Measurements from ENCODE around the gene NDST3.

The NDST3 gene

GRCh38 chr4:118032691-118033090 is 1.6 kb upstream of the NDST3 start:
- H3K36me3 ChIP-seq (ENCODE audit: control insufficient read depth, insufficient read depth, low read length, severe bottlenecking) = no peaks in the 10 kb centered on the region
- no peak overlapping the region for H3K9ac ChIP-seq (ENCODE audit: low read length)
- no peaks in the 10 kb centered on the region for H3K9me3 ChIP-seq (ENCODE audit: control insufficient read depth, low read length)
- peaks cover 39% of the 10 kb centered on the region for H3K27me3 ChIP-seq (replicated peaks; ENCODE audit: control insufficient read depth, insufficient read depth, low read length)
- peak; percentile 7 for DNase-seq (ENCODE audit: low read depth)
- no peak overlapping the region for H3K4me3 ChIP-seq (ENCODE audit: low read length)
- no peaks in the 10 kb centered on the region for H3K4me1 ChIP-seq (ENCODE audit: control insufficient read depth, insufficient read depth, low read length)

GRCh38 chr4:118033148-118034052 is 886 bp upstream of the NDST3 start:
- no peaks in the 10 kb centered on the region for H3K36me3 ChIP-seq (ENCODE audit: control insufficient read depth, insufficient read depth, low read length, severe bottlenecking)
- no peak overlapping the region for H3K9ac ChIP-seq (ENCODE audit: low read length)
- H3K4me3 ChIP-seq (ENCODE audit: low read length) = peak overlapping the region; percentile 70
- no peaks in the 10 kb centered on the region for H3K9me3 ChIP-seq (ENCODE audit: control insufficient read depth, low read length)
- no peaks in the 10 kb centered on the region for H3K4me1 ChIP-seq (ENCODE audit: control insufficient read depth, insufficient read depth, low read length)
- DNase-seq (ENCODE audit: low read depth) = peak; percentile 78
- peaks cover 44% of the 10 kb centered on the region for H3K27me3 ChIP-seq (replicated peaks; ENCODE audit: control insufficient read depth, insufficient read depth, low read length)

GRCh38 chr4:118035309-118035708 is 1.0 kb downstream of the NDST3 start:
- Histone ChIP-seq H3K9me3 (ENCODE audit: control insufficient read depth, low read length) (no peaks in the 10 kb centered on the region), H3K4me1 (ENCODE audit: control insufficient read depth, insufficient read depth, low read length) (no peaks in the 10 kb centered on the region), H3K36me3 (ENCODE audit: control insufficient read depth, insufficient read depth, low read length, severe bottlenecking) (no peaks in the 10 kb centered on the region), H3K4me3 (ENCODE audit: low read length) (no peak overlapping the region), H3K27me3 (replicated peaks; ENCODE audit: control insufficient read depth, insufficient read depth, low read length) (peaks cover 43% of the 10 kb centered on the region), H3K9ac (ENCODE audit: low read length) (no peak overlapping the region)
- DNase-seq (ENCODE audit: low read depth) = no peak

DNA sequence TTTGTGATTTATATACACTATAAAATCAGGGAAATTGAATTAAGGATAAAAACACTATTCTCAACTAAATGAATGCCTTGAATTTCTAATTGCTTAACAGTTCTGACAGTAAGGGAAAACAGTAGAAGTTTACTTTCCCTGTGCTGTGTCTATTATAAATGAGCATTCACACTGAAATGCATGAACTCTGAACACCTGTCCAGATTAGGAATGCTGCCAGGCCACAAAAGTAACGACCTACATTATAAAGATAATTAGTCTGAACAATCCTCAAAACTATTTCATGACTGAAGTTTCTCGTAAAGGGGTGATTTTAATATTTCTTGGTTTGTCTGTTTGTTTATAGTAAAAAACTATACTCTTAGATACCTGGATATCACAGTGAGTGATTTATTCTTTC is 2.0 kb downstream of the NDST3 start:
- no peak for DNase-seq (ENCODE audit: low read depth)
- H3K4me3 ChIP-seq (ENCODE audit: low read length) = no peak overlapping the region
- no peaks in the 10 kb centered on the region for H3K4me1 ChIP-seq (ENCODE audit: control insufficient read depth, insufficient read depth, low read length)
- H3K9me3 ChIP-seq (ENCODE audit: control insufficient read depth, low read length) = no peaks in the 10 kb centered on the region
- H3K9ac ChIP-seq (ENCODE audit: low read length) = no peak overlapping the region
- no peaks in the 10 kb centered on the region for H3K36me3 ChIP-seq (ENCODE audit: control insufficient read depth, insufficient read depth, low read length, severe bottlenecking)
- peaks cover 43% of the 10 kb centered on the region for H3K27me3 ChIP-seq (replicated peaks; ENCODE audit: control insufficient read depth, insufficient read depth, low read length)

DNA sequence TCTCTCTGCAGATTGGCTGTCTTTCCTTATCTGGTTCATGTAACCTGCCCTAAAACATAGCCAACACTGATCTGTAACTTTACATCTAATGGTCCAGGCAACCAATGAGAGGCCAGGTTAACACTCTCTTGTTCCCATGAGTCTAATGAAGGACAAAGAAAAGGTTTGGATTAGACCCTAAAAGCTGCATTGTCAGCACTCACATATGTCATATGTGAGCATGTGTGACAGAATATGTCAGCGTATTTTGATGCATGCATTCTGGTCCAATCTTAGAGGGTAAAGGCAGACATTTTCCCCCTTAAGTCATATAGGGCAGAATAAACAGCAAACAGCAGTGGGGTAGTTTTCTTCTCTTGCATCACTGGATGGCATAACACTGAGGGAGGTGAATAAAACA is 3.7 kb downstream of the NDST3 start:
- H3K36me3 ChIP-seq (ENCODE audit: control insufficient read depth, insufficient read depth, low read length, severe bottlenecking) = no peaks in the 10 kb centered on the region
- H3K27me3 ChIP-seq (replicated peaks; ENCODE audit: control insufficient read depth, insufficient read depth, low read length) = peaks cover 27% of the 10 kb centered on the region
- H3K4me1 ChIP-seq (ENCODE audit: control insufficient read depth, insufficient read depth, low read length) = no peaks in the 10 kb centered on the region
- no peak for DNase-seq (ENCODE audit: low read depth)
- H3K4me3 ChIP-seq (ENCODE audit: low read length) = no peak overlapping the region
- no peak overlapping the region for H3K9ac ChIP-seq (ENCODE audit: low read length)
- H3K9me3 ChIP-seq (ENCODE audit: control insufficient read depth, low read length) = no peaks in the 10 kb centered on the region

GRCh38 chr4:118046323-118046722 is 12.0 kb downstream of the NDST3 start:
- H3K36me3 ChIP-seq (ENCODE audit: control insufficient read depth, insufficient read depth, low read length, severe bottlenecking) = no peaks in the 10 kb centered on the region
- H3K4me1 ChIP-seq (ENCODE audit: control insufficient read depth, insufficient read depth, low read length) = no peaks in the 10 kb centered on the region
- no peaks in the 10 kb centered on the region for H3K27me3 ChIP-seq (replicated peaks; ENCODE audit: control insufficient read depth, insufficient read depth, low read length)
- H3K4me3 ChIP-seq (ENCODE audit: low read length) = no peak overlapping the region
- no peak for DNase-seq (ENCODE audit: low read depth)
- no peak overlapping the region for H3K9ac ChIP-seq (ENCODE audit: low read length)
- H3K9me3 ChIP-seq (ENCODE audit: control insufficient read depth, low read length) = peaks cover 6% of the 10 kb centered on the region

- no peaks in the 10 kb centered on the region for H3K4me1 ChIP-seq (ENCODE audit: control insufficient read depth, insufficient read depth, low read length)
- no peak for DNase-seq (ENCODE audit: low read depth)
- H3K27me3 ChIP-seq (replicated peaks; ENCODE audit: control insufficient read depth, insufficient read depth, low read length) = no peaks in the 10 kb centered on the region
- peaks cover 6% of the 10 kb centered on the region for H3K9me3 ChIP-seq (ENCODE audit: control insufficient read depth, low read length)
- no peak overlapping the region for H3K4me3 ChIP-seq (ENCODE audit: low read length)
- no peak overlapping the region for H3K9ac ChIP-seq (ENCODE audit: low read length)
- H3K36me3 ChIP-seq (ENCODE audit: control insufficient read depth, insufficient read depth, low read length, severe bottlenecking) = no peaks in the 10 kb centered on the region
Measured at GRCh38 chr4:118047043-118047442, 12.8 kb downstream of the NDST3 start.

DNA sequence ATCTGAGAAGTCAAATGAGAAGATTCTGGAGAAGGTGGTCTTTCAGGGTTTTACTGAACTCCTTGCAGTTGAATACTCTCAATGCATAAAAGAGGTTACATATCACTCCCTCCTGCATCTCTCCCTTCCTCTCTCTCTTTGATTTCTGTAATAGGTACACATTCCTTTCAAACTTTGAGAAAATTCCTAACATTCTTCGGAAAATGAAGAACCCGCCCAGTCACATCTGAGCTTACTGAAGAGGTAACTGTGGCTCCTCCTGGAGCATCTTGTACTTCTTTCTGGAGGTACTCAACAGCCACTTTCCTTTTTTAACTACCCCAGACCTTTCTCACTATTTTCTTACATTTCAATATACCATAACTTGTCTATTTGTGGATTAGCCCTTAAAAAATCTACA is 24.7 kb downstream of the NDST3 start:
- no peak overlapping the region for H3K9ac ChIP-seq (ENCODE audit: low read length)
- no peak for DNase-seq (ENCODE audit: low read depth)
- no peaks in the 10 kb centered on the region for H3K36me3 ChIP-seq (ENCODE audit: control insufficient read depth, insufficient read depth, low read length, severe bottlenecking)
- no peaks in the 10 kb centered on the region for H3K4me1 ChIP-seq (ENCODE audit: control insufficient read depth, insufficient read depth, low read length)
- no peaks in the 10 kb centered on the region for H3K27me3 ChIP-seq (replicated peaks; ENCODE audit: control insufficient read depth, insufficient read depth, low read length)
- H3K9me3 ChIP-seq (ENCODE audit: control insufficient read depth, low read length) = no peaks in the 10 kb centered on the region
- no peak overlapping the region for H3K4me3 ChIP-seq (ENCODE audit: low read length)

- Histone ChIP-seq H3K9me3 (ENCODE audit: control insufficient read depth, low read length) (no peaks in the 10 kb centered on the region), H3K4me3 (ENCODE audit: low read length) (no peak overlapping the region), H3K9ac (ENCODE audit: low read length) (no peak overlapping the region), H3K4me1 (ENCODE audit: control insufficient read depth, insufficient read depth, low read length) (no peaks in the 10 kb centered on the region), H3K27me3 (replicated peaks; ENCODE audit: control insufficient read depth, insufficient read depth, low read length) (no peaks in the 10 kb centered on the region), H3K36me3 (ENCODE audit: control insufficient read depth, insufficient read depth, low read length, severe bottlenecking) (no peaks in the 10 kb centered on the region)
- no peak for DNase-seq (ENCODE audit: low read depth)
Measured at GRCh38 chr4:118059397-118059796, 25.1 kb downstream of the NDST3 start.

- no peak overlapping the region for H3K9ac ChIP-seq (ENCODE audit: low read length)
- H3K4me1 ChIP-seq (ENCODE audit: control insufficient read depth, insufficient read depth, low read length) = no peaks in the 10 kb centered on the region
- H3K4me3 ChIP-seq (ENCODE audit: low read length) = no peak overlapping the region
- H3K9me3 ChIP-seq (ENCODE audit: control insufficient read depth, low read length) = no peaks in the 10 kb centered on the region
- no peaks in the 10 kb centered on the region for H3K27me3 ChIP-seq (replicated peaks; ENCODE audit: control insufficient read depth, insufficient read depth, low read length)
- H3K36me3 ChIP-seq (ENCODE audit: control insufficient read depth, insufficient read depth, low read length, severe bottlenecking) = no peaks in the 10 kb centered on the region
- DNase-seq (ENCODE audit: low read depth) = peak; percentile 50
Measured at GRCh38 chr4:118076958-118077766, 42.9 kb downstream of the NDST3 start.

- Histone ChIP-seq H3K4me3 (ENCODE audit: low read length) (no peak overlapping the region), H3K9ac (ENCODE audit: low read length) (no peak overlapping the region), H3K36me3 (ENCODE audit: control insufficient read depth, insufficient read depth, low read length, severe bottlenecking) (no peaks in the 10 kb centered on the region), H3K9me3 (ENCODE audit: control insufficient read depth, low read length) (no peaks in the 10 kb centered on the region), H3K27me3 (replicated peaks; ENCODE audit: control insufficient read depth, insufficient read depth, low read length) (no peaks in the 10 kb centered on the region), H3K4me1 (ENCODE audit: control insufficient read depth, insufficient read depth, low read length) (no peaks in the 10 kb centered on the region)
- DNase-seq (ENCODE audit: low read depth) = no peak
Measured at GRCh38 chr4:118077767-118078105, 43.5 kb downstream of the NDST3 start.
